Esophagus muscularis mucosa (tissue), 3 donors: ENCODE measurements around the gene HRCT1.

Experiments used
- CTCF ChIP-seq, 3 experiments: fragments of 200-600 bp in 2 of 3; fragments of 450-650 bp in 1 of 3; sonication (generic) in 2 of 3; IDR thresholded peaks; one replicate each; pipeline ENCODE4 v1.5.1; 2017 to 2019; ENCODE audit warnings: antibody characterized with exemption in 3 of 3, mild to moderate bottlenecking in 2 of 3, moderate library complexity in 1 of 3
- POLR2AphosphoS5 ChIP-seq, 2 donors: sonication (generic); formaldehyde crosslinking; IDR thresholded peaks; one replicate each; pipeline ENCODE4 v1.6.1; 2017; ENCODE audit warnings: antibody characterized with exemption in 2 of 2

DNA sequence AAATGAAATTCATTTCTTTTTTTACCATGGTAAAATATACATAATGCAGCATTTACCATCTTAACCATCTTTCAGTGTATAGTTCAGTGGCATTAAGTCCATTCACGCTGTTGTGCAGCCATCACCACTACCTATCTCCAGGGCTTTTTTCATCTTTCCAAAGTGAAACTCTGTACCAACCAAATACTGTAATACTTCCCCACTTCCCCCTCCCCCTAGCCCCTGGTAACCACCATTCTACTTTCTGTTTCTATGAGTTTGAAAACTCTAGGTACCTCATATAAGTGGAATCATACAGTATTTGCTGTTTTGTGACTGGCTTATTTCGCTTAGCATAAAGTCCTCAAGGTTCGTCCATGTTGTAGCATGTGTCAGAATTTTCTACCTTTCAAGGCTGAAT lies 26.7 kb downstream of the HRCT1 start:
- TF ChIP-seq CTCF (IDR thresholded peaks at IDR 0.05) (no peak), POLR2AphosphoS5 (IDR thresholded peaks at IDR 0.05) (no peak)
